Activated naive CD4-positive, alpha-beta T cell treated with anti-CD3 and anti-CD28 coated beads, Interleukin-2, amount 50 U/mL, for 72 hours (primary cell): ENCODE data around the gene HTRA2. TPM values are rescaled to one million over a fixed set of nuclear protein-coding genes. Genes with fewer than 3 reads are reported as not detected.
"Not testable (repeated sequence)": the region's sequence is repeated elsewhere in the genome, so short reads cannot be mapped to it uniquely, and the experiment has no call there.

Experiments used
- ATAC-seq, 2 donors: fragments of 150-1000 bp; cut with Tn5 transposase; 2 replicates each; pipeline ENCODE4 v1.10.0; 2021; ENCODE audit warnings: mild to moderate bottlenecking in 2 of 2, moderate library complexity in 2 of 2
- DNase-seq, 2 donors: peaks; one replicate each; pipeline ENCODE4 v3.0.0; 2021 to 2022; ENCODE audit warnings: low spot score in 2 of 2
- H3K27ac Mint-ChIP-seq, 2 donors: one replicate each; pipeline ENCODE4 v1.8.0; 2022; ENCODE audit warnings: mild to moderate bottlenecking in 2 of 2, mixed read lengths in 2 of 2
- H3K36me3 Mint-ChIP-seq, 2 donors: one replicate each; pipeline ENCODE4 v1.8.0; 2022; ENCODE audit warnings: mixed read lengths in 2 of 2
- H3K9me3 Mint-ChIP-seq, 2 donors: one replicate each; pipeline ENCODE4 v1.8.0; 2022; ENCODE audit warnings: mixed read lengths in 2 of 2
- total RNA-seq, 2 donors: library from RNA; stranded (reverse); gene quantifications; one replicate each; pipeline ENCODE4 v1.2.3, GENCODE V29; 2022

The HTRA2 gene
- total RNA-seq, 2 donors from 2014 or later = 57.5 to 84.4 TPM

- peak in 1 of 2 donors; percentile 29 for ATAC-seq
- Mint-ChIP-seq H3K9me3 (no peaks in the 10 kb centered on the region), H3K27ac (no peak overlapping the region), H3K36me3 (no peaks in the 10 kb centered on the region)
- DNase-seq = no peak
Measured at GRCh38 chr2:74560591-74560990, 30.9 kb downstream of the HTRA2 start.

GRCh38 chr2:74561022-74561421, 31.3 kb downstream of the HTRA2 start:
- not testable (repeated sequence) for H3K27ac Mint-ChIP-seq, DNase-seq, H3K36me3 Mint-ChIP-seq, ATAC-seq, H3K9me3 Mint-ChIP-seq

- DNase-seq (no peak), ATAC-seq (no peak)
- Mint-ChIP-seq H3K27ac (no peak overlapping the region), H3K9me3 (no peaks in the 10 kb centered on the region), H3K36me3 (no peaks in the 10 kb centered on the region)
Measured at GRCh38 chr2:74562126-74562775, 32.5 kb downstream of the HTRA2 start.

DNA sequence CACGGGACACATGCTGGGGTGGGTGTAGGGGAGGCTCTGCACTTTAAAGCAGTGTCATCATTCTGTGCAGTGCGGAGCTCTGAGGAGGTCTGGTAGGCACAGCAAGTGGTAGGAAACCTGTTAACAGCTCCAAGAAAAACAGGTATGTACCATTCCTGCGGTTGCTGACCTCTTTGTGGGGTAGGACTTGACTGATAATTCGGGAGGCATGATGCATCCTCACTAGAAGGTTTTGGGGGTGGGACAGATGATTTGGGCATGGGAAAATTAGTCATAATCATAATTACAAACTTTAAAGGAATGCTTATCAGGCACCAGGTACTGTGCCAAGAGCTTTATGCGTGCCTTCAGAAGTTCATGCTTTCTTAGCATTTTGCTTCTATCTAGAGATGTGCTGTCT, 34.5 kb downstream of the HTRA2 start:
- no peak for ATAC-seq
- no peaks in the 10 kb centered on the region for H3K36me3 Mint-ChIP-seq
- no peak for DNase-seq
- no peak overlapping the region for H3K27ac Mint-ChIP-seq
- no peaks in the 10 kb centered on the region for H3K9me3 Mint-ChIP-seq

DNA sequence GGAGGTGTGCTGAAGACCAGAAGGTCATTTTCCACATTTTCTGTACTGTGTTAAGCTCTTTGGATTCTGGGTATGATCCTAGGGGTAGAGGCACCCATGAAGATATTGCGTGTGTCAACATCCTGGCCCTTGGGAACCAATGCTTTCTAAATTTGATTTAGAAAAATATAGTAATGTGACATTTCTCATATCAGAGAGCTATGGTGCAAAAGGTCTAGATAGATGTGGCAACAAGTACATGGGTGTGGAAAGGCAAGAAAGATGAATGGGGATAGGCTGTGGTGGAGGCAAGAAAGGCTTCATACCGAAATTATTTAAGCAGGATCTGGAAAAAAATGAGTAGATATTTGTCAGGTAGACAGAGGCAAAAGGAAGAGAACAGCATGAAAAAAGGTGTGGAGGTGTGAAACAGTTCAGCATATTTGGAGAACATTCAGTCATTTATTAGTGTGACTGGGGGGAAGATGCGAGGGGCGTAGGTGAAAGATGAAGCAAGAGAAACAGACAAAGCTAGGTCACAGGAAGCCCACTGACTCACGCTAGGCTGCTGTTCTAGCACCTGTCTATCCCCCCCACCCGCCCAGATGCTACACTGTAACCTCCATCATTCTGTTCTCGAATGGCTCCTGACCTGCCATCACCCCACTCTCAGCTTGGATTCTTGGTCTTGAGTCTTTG, 36.5 kb downstream of the HTRA2 start:
- Mint-ChIP-seq H3K36me3 (no peaks in the 10 kb centered on the region), H3K9me3 (no peaks in the 10 kb centered on the region), H3K27ac (peak overlapping the region; percentile 3 to 93)
- ATAC-seq (peak in 1 of 2 donors; percentile 66), DNase-seq (no peak)

DNA sequence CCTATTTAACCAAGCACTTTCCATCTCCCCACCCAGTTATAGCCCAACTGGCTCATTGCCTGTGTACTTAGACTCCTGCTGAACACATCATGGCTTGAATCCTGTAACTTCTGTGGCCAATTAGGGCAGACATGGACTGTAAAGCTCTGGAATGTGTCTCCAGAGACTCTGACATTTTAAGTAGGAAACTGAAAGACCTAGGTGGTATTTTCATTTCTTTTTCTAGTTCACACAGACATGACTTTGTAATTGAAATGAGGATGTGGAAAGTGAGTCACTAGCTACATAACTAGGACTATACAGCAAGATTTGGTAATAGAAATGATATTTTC, 37.0 kb downstream of the HTRA2 start:
- ATAC-seq (peak; percentile 69 to 75), DNase-seq (no peak)
- H3K9me3 Mint-ChIP-seq = no peaks in the 10 kb centered on the region
- H3K36me3 Mint-ChIP-seq = no peaks in the 10 kb centered on the region
- peak overlapping the region; percentile 3 to 93 for H3K27ac Mint-ChIP-seq

DNA sequence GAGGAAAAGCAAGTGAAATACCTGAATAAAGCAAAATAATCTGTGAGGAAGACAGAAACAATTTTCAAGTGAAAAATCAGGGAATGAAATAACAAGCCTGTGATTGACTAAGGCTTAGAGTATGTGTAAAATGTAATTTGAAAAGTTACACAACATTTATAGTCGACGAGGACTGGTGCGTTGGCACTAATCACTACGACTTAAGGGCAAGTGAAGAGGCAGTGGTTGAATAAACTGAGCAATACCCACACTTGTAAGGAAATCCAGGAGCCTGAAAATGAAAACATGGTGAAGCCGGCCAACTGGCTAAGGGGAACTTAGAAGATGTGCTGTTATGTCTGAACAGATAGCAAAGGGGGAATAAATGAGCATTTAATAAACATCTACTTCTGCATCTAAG, 38.1 kb downstream of the HTRA2 start:
- Mint-ChIP-seq H3K9me3 (no peaks in the 10 kb centered on the region), H3K27ac (no peak overlapping the region), H3K36me3 (no peaks in the 10 kb centered on the region)
- no peak for ATAC-seq
- no peak for DNase-seq

GRCh38 chr2:74569686-74570085, 40.0 kb downstream of the HTRA2 start:
- H3K9me3 Mint-ChIP-seq = peaks cover 7 to 11% of the 10 kb centered on the region in 2 donors
- DNase-seq (no peak), ATAC-seq (no peak)
- no peak overlapping the region for H3K27ac Mint-ChIP-seq
- peaks cover 0 to 10% of the 10 kb centered on the region in 2 donors for H3K36me3 Mint-ChIP-seq

- Mint-ChIP-seq H3K9me3 (peaks cover 9 to 11% of the 10 kb centered on the region in 2 donors), H3K27ac (no peak overlapping the region), H3K36me3 (peaks cover 0 to 12% of the 10 kb centered on the region in 2 donors)
- ATAC-seq (peak; percentile 85 to 90), DNase-seq (peak in 1 of 2 donors; percentile 25)
Measured at GRCh38 chr2:74571058-74571457, 41.3 kb downstream of the HTRA2 start.

DNA sequence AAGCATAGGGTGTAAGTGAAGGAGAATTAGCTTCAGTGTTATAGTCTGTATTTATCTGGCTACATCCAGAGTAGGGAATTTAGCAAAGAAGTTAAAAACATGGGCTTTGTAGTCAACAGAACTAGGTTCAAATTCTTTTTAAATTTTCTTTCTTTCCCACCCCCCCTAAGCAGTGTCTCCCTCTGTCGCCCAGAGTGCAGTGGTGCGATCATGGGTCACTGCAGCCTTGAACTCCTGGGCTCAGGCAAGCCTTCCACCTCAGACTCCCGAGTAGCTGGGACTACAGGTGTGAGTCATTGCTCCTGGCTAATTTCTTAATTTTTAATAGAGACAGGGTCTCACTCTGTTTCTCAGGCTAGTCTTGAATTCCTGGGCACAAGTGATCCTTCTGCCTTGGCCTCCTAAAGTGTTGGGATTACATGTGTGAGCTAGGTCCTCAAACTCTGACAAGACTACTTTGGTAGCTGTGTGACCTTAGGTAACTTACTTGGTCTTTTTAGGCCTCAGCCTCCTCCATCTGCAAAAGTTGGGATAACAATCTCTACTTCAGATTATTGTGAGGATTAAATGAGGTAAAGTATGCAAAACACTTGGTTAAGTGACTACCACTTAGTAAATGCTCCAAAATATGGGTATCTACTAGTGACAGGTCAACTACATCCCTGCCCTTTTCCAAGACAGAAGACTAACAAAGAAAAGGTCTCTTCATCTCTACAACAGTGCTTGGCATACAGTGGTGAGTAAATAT, 42.6 kb downstream of the HTRA2 start:
- Mint-ChIP-seq H3K27ac (no peak overlapping the region), H3K9me3 (peaks cover 9 to 11% of the 10 kb centered on the region in 2 donors), H3K36me3 (peaks cover 0 to 12% of the 10 kb centered on the region in 2 donors)
- DNase-seq (no peak), ATAC-seq (no peak)

DNA sequence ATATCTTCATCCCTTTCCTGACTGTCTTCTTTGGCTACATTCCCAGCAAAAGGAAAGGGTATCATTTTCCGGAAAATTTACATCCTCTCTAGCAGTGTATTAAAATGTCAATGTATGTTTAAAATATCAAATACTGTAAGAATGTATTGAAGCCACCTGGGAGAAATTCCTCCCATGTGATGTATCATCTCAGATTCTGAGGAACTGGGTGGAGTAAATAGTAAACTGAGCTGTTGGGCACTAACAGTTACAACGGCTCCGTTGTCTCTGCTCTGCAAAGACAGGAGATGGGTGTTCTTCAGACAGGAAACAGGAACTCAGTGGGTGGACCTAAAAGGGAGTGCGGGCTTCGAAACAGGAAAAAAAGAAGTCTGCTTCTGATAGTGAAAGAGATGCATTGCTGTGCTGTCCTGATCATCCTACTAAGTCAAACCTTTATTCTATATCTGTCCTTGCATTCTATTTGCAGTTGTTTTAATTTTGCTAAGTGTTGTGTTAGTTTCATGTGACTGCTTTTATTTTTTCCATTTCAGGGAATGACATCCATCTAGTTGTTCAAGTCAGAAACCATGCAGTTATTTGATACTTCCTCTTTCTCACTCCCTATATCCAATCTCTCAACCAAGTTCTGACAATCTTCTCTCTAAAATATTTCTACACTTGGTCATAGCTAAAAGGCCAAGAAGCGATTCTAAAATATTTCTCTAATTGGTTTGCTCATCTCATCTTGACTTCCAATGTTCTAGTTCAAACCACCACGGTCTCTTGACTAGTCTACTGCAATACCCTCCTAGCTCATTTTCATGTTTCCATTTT, 44.2 kb downstream of the HTRA2 start:
- no peak for DNase-seq
- Mint-ChIP-seq H3K9me3 (peaks cover 9 to 11% of the 10 kb centered on the region in 2 donors), H3K27ac (peak overlapping the region; percentile 31 to 76), H3K36me3 (peaks cover 0 to 12% of the 10 kb centered on the region in 2 donors)
- peak; percentile 28 to 71 for ATAC-seq

DNA sequence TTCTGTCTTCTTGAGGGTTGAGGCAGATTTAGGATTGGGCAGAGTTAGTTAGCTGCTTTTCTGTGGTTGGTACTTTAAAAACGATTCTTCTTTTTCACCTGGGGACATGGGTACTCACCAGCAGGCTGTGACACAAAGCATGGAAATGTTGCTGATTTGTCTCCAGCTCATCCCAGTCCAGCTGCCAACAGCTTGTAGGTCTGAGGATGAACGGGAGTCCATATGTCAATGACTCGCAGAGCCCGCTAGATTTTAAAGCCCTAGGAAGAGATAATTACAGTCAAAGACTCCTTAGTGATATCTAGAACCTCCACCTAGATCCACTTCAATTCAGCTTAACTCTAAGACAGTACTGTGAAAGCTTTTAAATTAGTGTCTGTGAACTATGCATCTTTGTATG, 45.6 kb downstream of the HTRA2 start:
- peaks cover 9 to 11% of the 10 kb centered on the region in 2 donors for H3K9me3 Mint-ChIP-seq
- ATAC-seq = no peak
- no peak overlapping the region for H3K27ac Mint-ChIP-seq
- no peak for DNase-seq
- H3K36me3 Mint-ChIP-seq = peaks cover 0 to 12% of the 10 kb centered on the region in 2 donors

- no peak overlapping the region for H3K27ac Mint-ChIP-seq
- DNase-seq = no peak
- H3K36me3 Mint-ChIP-seq = peaks cover 0 to 12% of the 10 kb centered on the region in 2 donors
- ATAC-seq = no peak
- H3K9me3 Mint-ChIP-seq = peaks cover 9 to 11% of the 10 kb centered on the region in 2 donors
Measured at GRCh38 chr2:74576211-74576862, 46.6 kb downstream of the HTRA2 start.

- H3K36me3 Mint-ChIP-seq = peaks cover 0 to 12% of the 10 kb centered on the region in 2 donors
- ATAC-seq = no peak
Measured at GRCh38 chr2:74576863-74577229, 47.1 kb downstream of the HTRA2 start.

DNA sequence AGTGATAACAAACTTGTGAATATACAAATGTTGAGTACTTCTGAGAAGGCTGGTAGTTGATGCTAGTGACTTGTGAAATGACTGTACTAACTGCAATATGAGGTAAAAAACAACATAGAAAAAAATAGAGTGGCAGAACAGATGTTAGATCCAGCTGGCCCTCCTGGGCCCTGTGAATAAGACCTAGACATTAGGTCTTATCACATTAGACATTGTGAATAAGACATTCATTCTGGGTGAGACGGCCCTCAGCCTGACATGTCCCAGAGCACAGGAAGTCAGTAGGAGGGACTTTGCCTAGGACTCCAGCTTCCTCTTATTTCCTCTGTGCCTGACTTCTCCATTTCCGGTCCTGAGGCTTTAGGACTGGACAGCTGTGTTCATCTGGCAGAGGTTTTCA, 47.7 kb downstream of the HTRA2 start:
- Mint-ChIP-seq H3K9me3 (peaks cover 9 to 11% of the 10 kb centered on the region in 2 donors), H3K27ac (no peak overlapping the region), H3K36me3 (peaks cover 0 to 12% of the 10 kb centered on the region in 2 donors)
- DNase-seq (no peak), ATAC-seq (peak; percentile 30 to 85)

More at GRCh38 chr2:74576863-74577229, 47.1 kb downstream of the HTRA2 start:
- peaks cover 9 to 11% of the 10 kb centered on the region in 2 donors for H3K9me3 Mint-ChIP-seq
- DNase-seq = no peak
- no peak overlapping the region for H3K27ac Mint-ChIP-seq

GRCh38 chr2:74578408-74578807, 48.7 kb downstream of the HTRA2 start:
- peaks cover 9 to 11% of the 10 kb centered on the region in 2 donors for H3K9me3 Mint-ChIP-seq
- no peak for DNase-seq
- peak in 1 of 2 donors; percentile 58 for ATAC-seq

More at GRCh38 chr2:74578408-74578807, 48.7 kb downstream of the HTRA2 start:
- no peak overlapping the region for H3K27ac Mint-ChIP-seq
- H3K36me3 Mint-ChIP-seq = peaks cover 0 to 12% of the 10 kb centered on the region in 2 donors
